ENCODE measurements around the gene TNFRSF1A.
"Not testable (repeated sequence)": the region's sequence is repeated elsewhere in the genome, so short reads cannot be mapped to it uniquely, and the experiment has no call there.

The TNFRSF1A gene

DNA sequence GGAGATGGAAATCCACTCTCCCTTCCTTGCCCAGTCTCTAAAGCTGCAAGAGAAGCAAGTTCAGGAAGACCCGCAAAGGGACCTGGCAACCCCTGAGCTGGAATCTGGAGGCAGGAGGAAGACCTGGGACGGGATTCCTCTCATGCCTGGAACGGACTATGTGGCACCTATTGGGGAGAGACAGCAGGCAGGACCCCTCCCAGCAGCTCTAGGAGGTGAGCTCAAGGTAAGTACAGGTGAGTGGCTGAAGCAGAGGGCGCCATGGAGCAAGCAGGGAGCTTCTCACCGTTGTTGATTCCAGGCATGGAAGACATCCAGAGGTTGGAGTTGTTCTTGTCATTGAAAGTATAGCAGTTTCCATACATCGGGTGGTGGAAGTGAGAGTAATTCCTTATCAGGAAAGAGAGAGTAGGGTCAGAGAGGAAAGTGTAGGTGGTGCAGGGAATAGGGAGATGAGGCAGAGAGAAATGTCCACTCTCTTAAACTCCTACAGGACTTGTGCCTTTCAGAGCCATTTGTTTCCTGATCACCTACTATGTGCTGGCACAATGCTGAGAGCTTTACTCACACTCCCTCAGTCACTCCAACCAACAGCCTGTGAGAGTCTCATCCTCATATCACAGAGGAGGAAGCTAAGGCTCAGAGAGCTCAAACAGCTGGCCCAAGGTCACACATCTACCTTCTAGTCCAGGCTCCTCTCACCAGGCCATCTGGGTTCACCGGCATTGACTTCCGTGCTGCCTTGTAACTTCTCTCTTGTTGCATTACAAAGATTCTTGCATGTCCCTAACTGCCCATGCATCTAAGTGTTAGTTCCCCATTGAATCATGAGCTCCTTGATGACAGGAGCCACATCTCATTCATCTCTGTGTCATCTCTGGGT, 13.9 kb upstream of the TNFRSF1A start:
- no peak for DNase-seq (ENCODE audit: low spot score)

DNA sequence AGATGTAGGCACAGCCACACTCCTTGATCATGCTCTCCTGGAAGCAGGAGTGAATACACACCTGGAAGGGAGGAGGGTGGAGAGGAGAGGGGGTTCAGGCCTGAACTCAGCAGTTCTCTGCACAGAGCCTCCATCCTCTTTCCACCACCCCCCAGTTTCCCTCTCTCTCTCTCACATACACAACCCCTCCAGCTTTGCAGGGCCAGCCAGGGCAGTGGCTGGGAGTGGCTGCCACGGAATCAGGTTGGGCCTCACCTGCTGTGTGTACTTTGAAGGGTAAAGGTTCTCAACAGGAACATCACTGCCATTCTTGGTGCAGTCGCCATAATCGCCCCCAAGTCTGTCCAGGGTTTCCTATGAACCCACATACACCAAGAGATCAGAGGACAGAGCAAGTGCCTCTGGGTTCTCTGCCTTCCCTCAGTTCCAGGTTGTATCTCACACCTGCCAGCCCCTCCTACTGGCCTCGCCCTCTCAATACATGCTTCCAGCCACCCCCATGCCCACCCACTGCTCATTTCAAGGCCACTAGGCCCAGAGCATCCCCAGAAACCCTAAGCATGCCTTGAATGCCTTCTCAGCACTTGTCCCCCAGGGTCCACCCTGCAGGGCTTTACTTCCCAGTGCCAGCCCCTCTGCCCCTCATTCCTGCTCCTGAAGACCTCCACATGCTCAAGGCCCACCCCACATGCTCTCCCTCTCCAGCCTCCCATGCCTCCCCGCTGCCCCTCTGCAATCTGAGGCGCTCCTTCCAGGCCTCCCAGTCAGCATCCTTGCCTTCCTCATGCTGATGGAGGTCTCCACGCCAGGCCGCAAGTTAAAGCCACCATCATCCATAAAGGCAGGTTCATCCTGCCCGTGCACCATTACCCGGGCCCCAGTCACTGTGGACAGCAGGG, 12.9 kb upstream of the TNFRSF1A start:
- no peak for DNase-seq (ENCODE audit: low spot score)

GRCh38 chr12:6352193-6353173, 10.6 kb upstream of the TNFRSF1A start:
- no peak for DNase-seq (ENCODE audit: low spot score)

DNA sequence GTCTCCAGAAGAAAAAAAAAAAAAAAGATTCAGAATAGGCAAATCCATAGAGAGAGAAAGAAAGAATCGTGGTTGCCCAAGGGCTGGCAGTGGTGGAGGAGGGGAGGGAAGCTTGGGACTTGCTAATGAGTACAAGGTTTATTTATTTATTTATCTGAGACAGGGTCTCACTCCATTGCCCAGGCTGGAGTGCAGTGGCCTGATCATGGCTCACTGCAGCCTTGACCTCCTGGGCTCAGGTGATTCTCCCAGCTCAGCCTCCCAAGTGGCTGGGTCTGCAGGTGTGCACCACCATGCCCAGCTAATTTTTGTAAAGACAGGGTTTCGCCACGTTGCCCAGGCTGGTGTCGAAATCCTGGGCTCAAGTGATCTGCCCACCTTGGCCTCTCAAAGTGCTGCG, 9.7 kb upstream of the TNFRSF1A start:
- no peak for DNase-seq (ENCODE audit: low spot score)

DNA sequence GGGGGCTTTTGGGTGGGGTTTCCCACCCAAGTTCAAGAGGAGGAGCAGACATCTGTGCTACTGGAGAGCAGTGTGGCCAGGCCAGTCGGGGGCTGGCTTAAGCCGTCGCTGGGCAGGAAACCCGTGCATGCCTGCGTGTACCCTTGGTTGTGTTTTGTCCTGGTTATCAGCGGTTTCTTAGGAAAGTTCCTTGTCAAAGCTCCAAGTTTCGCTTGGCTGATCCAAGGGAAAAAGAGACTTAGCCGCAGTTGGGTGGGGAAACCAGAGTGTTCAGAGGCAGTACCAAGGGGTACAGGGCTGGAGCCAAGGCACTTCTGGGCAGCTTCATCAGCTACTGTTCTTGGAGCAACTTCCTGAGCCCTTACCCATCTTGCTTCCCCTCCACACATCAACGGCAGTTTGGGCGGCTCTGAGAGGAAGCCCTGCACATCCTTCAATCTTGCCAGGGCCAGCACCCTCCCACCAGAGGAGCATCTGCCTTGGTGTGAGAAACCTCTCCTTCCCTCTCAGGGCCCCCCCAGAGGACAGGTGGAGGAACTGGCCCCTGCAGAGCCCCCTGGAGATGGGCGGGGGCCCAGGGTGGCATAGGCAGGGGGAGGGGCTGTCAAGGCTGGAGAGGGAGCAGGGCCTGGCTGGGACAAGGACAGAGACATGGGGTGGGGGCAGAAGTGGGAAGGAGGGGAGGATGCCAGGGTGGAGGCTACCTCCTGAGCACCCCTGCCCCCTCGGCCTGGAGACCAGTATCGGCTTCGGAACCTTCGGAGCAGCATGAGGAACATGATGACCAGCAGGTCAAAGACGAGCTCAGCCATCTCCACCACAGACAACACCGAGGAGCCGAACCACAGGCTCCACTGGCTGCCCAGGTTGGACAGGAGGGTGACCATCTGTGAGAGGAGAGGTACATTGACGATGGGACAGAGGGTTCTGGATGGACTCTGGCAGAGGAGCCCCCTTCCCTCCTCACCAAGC, 5.8 kb upstream of the TNFRSF1A start:
- no peak for DNase-seq (ENCODE audit: low spot score)

- no peak for DNase-seq (ENCODE audit: low spot score)
Observed at GRCh38 chr12:6346942-6347341, 5.1 kb upstream of the TNFRSF1A start.

DNA sequence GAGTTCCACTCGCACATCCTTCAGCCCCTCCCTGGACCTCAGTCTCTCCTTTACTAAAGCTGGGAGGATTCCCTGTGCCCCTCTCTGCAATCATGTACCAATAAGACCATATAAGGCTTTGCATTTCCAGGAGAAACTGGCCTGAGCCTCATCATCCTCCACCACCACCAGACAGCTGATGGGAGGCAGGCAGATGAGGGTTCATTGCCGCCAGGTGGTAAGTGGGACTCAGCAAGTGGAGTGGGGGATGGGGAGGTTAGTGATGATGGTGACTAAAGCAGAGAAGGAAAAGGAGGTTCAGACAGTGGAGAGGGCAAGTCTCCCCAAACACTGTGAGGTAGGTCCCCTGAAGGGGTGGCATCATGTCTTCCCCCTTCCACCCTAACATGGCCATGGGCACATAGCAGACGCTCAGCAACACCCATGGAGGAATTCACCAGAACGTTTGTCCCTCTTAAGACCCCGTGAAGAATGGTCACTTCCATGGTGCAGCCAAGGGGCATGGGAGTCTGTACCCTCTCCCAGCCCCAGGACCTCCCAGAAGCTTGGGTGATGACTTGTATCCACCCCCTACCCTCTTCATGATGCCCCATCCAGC, 4.5 kb upstream of the TNFRSF1A start:
- no peak for DNase-seq (ENCODE audit: low spot score)

DNA sequence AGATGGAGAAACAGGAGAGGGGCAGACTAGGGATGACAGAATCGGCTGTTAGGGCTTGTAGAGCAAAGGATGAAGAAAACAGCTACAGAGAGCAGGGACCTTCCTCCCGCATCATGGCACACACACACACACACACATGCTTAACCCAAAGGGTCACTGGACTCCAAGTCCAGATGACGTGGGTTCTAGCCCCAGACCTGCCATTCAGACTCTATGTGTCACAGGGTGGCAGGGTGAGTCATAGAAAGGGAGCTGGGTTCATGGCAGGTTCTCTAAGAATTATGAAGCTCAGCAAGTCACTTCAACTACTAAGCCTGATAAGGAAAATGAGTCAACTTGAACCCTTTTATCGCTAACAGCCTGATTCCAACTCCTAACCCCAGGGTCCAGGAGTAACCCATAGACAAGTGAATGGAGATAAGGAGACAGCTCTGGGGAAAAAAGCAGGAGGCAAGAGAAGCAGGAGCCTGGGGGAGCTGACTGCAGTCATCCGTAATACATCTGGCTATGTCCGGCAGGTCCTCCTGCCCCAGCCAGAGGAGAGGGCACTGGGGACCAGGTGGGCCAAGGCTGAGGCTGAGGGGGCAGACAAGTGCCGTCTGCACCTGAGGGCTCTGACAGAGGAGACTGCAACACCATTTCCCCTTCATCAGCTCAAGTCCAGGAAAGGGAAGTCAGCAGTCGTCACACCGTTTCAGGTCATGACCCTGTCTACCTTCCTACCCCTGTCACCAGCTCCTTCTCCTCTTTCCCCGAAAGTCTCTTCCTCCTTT, 3.6 kb upstream of the TNFRSF1A start:
- DNase-seq (ENCODE audit: low spot score), result no peak

DNA sequence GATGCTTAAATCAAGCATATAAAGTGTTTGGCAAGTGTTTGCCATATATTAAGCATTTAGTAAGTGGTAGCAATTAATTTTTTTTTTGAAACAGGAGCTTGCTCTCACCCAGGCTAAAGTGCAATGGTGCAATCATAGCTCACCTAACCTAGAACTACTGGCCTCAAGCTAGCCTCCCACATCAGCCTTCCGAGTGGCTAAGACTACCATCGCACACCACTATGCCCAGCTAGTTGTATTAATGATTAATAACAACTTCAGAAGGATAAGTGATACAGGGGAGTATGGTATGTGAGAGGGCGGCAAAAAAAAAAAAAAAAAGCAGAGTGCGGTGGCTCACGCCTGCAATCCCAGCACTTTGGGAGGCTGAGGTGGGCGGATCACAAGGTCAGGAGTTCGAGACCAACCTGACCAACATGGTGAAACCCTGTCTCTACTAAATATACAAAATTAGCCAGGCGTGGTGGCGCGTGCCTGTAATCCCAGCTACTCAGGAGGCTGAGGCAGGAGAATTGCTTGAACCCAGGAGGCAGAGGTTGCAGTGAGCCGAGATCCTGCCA, 2.3 kb upstream of the TNFRSF1A start:
- not testable (repeated sequence) for DNase-seq (ENCODE audit: low spot score)

DNA sequence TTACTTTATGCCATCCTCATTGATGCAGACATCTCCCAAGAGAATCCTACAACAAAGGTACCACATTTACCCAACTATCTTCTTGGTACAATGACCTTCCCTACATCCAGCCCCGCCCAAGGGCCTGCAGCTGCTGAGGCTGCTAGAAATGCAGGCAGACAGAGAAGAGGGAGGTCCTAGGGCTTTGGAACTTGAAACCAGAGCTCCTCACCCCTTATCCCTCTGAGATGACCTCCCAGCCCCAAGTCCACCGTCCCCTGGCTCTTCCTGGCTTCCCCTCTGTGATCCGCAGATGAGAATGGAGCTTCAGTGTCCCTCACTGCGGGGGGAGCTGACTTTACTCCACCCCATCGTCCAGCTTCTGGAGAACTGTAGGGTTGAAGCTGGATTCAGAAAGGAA, 1.6 kb upstream of the TNFRSF1A start:
- DNase-seq (ENCODE audit: low spot score), result no peak

DNA sequence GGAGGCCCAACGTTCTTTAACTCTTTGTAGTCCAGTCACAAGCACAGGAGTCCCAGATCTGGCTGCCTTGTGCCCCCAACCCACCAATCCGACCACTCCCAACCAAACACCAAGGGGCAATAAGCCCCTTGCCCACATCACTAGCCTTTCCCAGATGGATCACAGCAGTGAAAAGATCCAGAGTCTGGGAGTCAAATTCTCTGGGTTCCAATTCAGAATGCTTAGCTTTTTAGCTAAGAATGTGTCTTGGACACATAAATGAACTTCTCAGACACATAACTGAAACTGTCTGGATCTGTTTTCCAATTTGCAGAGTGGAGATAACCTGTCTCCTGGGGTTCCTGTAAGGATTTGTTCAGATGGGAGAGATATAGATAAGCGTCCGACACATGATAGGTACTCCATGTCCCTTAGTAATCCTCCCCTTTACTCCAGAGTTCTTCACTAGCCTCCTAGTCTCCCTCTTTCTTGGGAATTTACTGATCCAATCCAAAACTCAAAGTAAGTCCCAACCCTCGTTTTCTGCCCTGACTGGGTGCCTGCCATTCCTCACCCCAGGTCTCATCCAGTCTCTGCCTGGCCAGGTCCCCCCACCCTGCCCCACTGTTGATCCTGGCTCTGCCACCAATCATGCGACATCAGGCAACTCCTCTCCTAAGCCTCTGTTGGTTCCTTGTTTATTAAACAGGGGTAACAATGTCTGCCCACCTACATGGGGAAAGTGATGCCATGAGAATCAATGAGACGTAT, 439 bp upstream of the TNFRSF1A start:
- DNase-seq (ENCODE audit: low spot score), result no peak

- DNase-seq (ENCODE audit: low spot score), result no peak
Observed at GRCh38 chr12:6340745-6341416, 995 bp downstream of the TNFRSF1A start.

- DNase-seq (ENCODE audit: low spot score), result no peak
Observed at GRCh38 chr12:6340032-6340638, 1.7 kb downstream of the TNFRSF1A start.

DNA sequence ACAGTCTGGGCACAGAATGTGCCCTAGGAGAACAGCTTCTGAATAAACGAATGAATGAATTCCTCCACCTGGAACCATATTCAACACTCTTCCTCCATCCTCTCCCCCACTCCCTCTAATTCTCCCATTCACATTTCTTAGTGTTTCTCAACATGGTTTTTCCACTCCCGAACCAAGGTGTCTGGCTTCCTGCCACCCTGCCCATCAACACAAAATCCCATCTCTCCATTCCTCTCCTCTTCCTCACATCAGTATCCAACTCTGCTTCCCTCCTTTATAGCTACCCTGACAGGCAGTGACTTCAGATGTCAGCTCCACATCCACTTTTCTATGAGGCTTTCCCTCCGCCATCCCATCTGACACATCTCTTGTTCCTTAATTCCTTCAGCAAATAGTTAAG, 2.9 kb downstream of the TNFRSF1A start:
- DNase-seq (ENCODE audit: low spot score), result no peak

DNA sequence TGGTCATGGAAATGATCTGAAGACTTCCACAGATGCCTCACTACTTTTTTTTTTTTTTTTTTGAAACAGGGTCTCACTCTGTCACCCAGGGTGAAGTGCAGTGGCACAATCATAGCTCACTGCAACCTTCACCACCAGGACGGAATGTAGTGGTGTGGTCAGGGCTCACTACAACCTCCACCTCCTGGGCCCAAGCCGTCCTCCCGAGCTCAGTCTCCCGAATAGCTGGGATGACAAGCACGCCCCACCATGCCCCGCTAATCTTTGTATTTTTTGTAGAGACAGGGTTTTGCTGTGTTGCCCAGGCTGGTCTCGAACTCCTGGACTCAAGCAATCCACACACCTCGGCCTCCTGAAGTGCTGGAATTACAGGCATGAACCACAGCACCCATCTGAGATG, 3.3 kb downstream of the TNFRSF1A start:
- DNase-seq (ENCODE audit: low spot score), result not testable (repeated sequence)

GRCh38 chr12:6337958-6338433, 3.9 kb downstream of the TNFRSF1A start:
- no peak for DNase-seq (ENCODE audit: low spot score)

Data from HuH-7 (cell line).